Mesothelial cell of epicardium (in vitro differentiated cells): Measurements from ENCODE around the gene CSNK1G2. TPM values are rescaled to one million over a fixed set of nuclear protein-coding genes. Genes with fewer than 3 reads are reported as not detected.

Experiments
- DNase-seq, 2 experiments: peaks; one replicate each; pipeline ENCODE4 v3.0.0; 2021; ENCODE audit warnings: low spot score in 2 of 2; ENCODE audit not compliant: unreplicated experiment in 2 of 2
- H3K27ac Mint-ChIP-seq: 2 replicates; pipeline ENCODE4 v1.8.0; 2021; ENCODE audit warnings: mixed read lengths
- H3K27me3 Mint-ChIP-seq: 2 replicates; pipeline ENCODE4 v1.8.0; 2021; ENCODE audit warnings: low read depth, mixed read lengths
- H3K36me3 Mint-ChIP-seq: 2 replicates; pipeline ENCODE4 v1.8.0; 2021; ENCODE audit warnings: mixed read lengths
- H3K4me1 Mint-ChIP-seq: 2 replicates; pipeline ENCODE4 v1.8.0; 2021; ENCODE audit warnings: mixed read lengths
- H3K4me3 Mint-ChIP-seq: 2 replicates; pipeline ENCODE4 v1.8.0; 2021; ENCODE audit warnings: mild to moderate bottlenecking, moderate library complexity, mixed read lengths
- H3K9me3 Mint-ChIP-seq: 2 replicates; pipeline ENCODE4 v1.8.0; 2021; ENCODE audit warnings: mixed read lengths
- CTCF ChIP-seq: fragments of 200-600 bp; sonication (generic); IDR thresholded peaks from one replicate; pipeline ENCODE4 v1.5.0; 2021; ENCODE audit warnings: antibody characterized with exemption; ENCODE audit not compliant: unreplicated experiment
- total RNA-seq: library from RNA; stranded (reverse); gene quantifications from 3 replicates; pipeline ENCODE4 v1.2.1, GENCODE V29; 2021

Gene CSNK1G2
- total RNA-seq, 1 donor from 2014 or later, result 79.1 TPM

GRCh38 chr19:1913781-1914577, 27.0 kb upstream of the CSNK1G2 start:
- H3K9me3 Mint-ChIP-seq, result no peaks in the 10 kb centered on the region
- H3K27ac Mint-ChIP-seq, result no peak overlapping the region
- TF ChIP-seq CTCF, result no peak

GRCh38 chr19:1914826-1915341, 26.1 kb upstream of the CSNK1G2 start:
- no peak for DNase-seq
- Mint-ChIP-seq H3K36me3 (peaks cover 16% of the 10 kb centered on the region), H3K27ac (no peak overlapping the region), H3K27me3 (no peaks in the 10 kb centered on the region), H3K4me1 (peaks cover 3% of the 10 kb centered on the region), H3K9me3 (no peaks in the 10 kb centered on the region), H3K4me3 (no peak overlapping the region)
- TF ChIP-seq CTCF, result no peak

More at GRCh38 chr19:1913781-1914577, 27.0 kb upstream of the CSNK1G2 start:
- H3K4me1 Mint-ChIP-seq, result peaks cover 8% of the 10 kb centered on the region
- H3K4me3 Mint-ChIP-seq, result no peak overlapping the region
- H3K27me3 Mint-ChIP-seq, result no peaks in the 10 kb centered on the region
- no peak for DNase-seq
- peaks cover 16% of the 10 kb centered on the region for H3K36me3 Mint-ChIP-seq

GRCh38 chr19:1917146-1917545, 23.8 kb upstream of the CSNK1G2 start:
- no peak overlapping the region for H3K27ac Mint-ChIP-seq
- peaks cover 20% of the 10 kb centered on the region for H3K36me3 Mint-ChIP-seq
- no peaks in the 10 kb centered on the region for H3K4me1 Mint-ChIP-seq
- H3K9me3 Mint-ChIP-seq, result no peaks in the 10 kb centered on the region
- no peak for TF ChIP-seq CTCF
- H3K27me3 Mint-ChIP-seq, result no peaks in the 10 kb centered on the region
- no peak for DNase-seq
- H3K4me3 Mint-ChIP-seq, result no peak overlapping the region

- Mint-ChIP-seq H3K4me1 (no peaks in the 10 kb centered on the region), H3K36me3 (peaks cover 26% of the 10 kb centered on the region), H3K4me3 (no peak overlapping the region), H3K9me3 (no peaks in the 10 kb centered on the region), H3K27me3 (no peaks in the 10 kb centered on the region), H3K27ac (no peak overlapping the region)
- TF ChIP-seq CTCF, result no peak
- DNase-seq, result no peak
Measured at GRCh38 chr19:1917926-1918325, 23.0 kb upstream of the CSNK1G2 start.

- no peaks in the 10 kb centered on the region for H3K4me1 Mint-ChIP-seq
- no peaks in the 10 kb centered on the region for H3K27me3 Mint-ChIP-seq
- DNase-seq, result no peak
- H3K36me3 Mint-ChIP-seq, result peaks cover 23% of the 10 kb centered on the region
- H3K4me3 Mint-ChIP-seq, result no peak overlapping the region
- no peak for TF ChIP-seq CTCF
- H3K9me3 Mint-ChIP-seq, result no peaks in the 10 kb centered on the region
- H3K27ac Mint-ChIP-seq, result no peak overlapping the region
Measured at GRCh38 chr19:1918975-1919374, 22.0 kb upstream of the CSNK1G2 start.
